Measurements from ENCODE around the gene POLR2J. TPM values are rescaled to one million over a fixed set of nuclear protein-coding genes. Genes with fewer than 3 reads are reported as not detected.

The POLR2J gene
- polyA plus RNA-seq, 1 donor (not counting 4 experiments of a cell fraction or from before 2014, with no cell fraction given) = 65.0 TPM

GRCh38 chr7:102439963-102440795 lies 38.5 kb downstream of the POLR2J start:
- DNase-seq (ENCODE audit: low read depth, low spot score) = no peak
- no peaks in the 10 kb centered on the region for H3K9me3 ChIP-seq (ENCODE audit: control insufficient read depth, low read depth, low read length)
- no peak overlapping the region for H3K4me2 ChIP-seq (ENCODE audit: control insufficient read depth, extremely low read depth, insufficient read depth, low read depth, low read length)
- H3K27me3 ChIP-seq (ENCODE audit: control insufficient read depth, extremely low read depth, insufficient read depth, low read length) = no peaks in the 10 kb centered on the region
- no peaks in the 10 kb centered on the region for H3K9me1 ChIP-seq (ENCODE audit: control insufficient read depth, extremely low read depth, insufficient read depth, low read length)
- H4K20me1 ChIP-seq (ENCODE audit: control insufficient read depth, extremely low read depth, insufficient read depth, low read length) = no peaks in the 10 kb centered on the region
- no peak overlapping the region for H2AFZ ChIP-seq (ENCODE audit: control insufficient read depth, low read length)
- no peak for TF ChIP-seq EZH2 (IDR thresholded peaks at IDR 0.05; ENCODE audit: low read length)
- TF ChIP-seq, protein P1, sequence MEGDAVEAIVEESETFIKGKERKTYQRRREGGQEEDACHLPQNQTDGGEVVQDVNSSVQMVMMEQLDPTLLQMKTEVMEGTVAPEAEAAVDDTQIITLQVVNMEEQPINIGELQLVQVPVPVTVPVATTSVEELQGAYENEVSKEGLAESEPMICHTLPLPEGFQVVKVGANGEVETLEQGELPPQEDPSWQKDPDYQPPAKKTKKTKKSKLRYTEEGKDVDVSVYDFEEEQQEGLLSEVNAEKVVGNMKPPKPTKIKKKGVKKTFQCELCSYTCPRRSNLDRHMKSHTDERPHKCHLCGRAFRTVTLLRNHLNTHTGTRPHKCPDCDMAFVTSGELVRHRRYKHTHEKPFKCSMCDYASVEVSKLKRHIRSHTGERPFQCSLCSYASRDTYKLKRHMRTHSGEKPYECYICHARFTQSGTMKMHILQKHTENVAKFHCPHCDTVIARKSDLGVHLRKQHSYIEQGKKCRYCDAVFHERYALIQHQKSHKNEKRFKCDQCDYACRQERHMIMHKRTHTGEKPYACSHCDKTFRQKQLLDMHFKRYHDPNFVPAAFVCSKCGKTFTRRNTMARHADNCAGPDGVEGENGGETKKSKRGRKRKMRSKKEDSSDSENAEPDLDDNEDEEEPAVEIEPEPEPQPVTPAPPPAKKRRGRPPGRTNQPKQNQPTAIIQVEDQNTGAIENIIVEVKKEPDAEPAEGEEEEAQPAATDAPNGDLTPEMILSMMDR (optimal IDR thresholded peaks at IDR 0.05 in 1 of 3, IDR thresholded peaks at IDR 0.05 in 1 of 3, conservative IDR thresholded peaks at IDR 0.05 in 1 of 3; ENCODE audit: extremely low read depth in 1 of 3, insufficient read depth in 2 of 3, low read length in 3 of 3) = no peak
- no peak overlapping the region for H3K4me3 ChIP-seq (ENCODE audit: control insufficient read depth in 2 of 3, extremely low read depth in 1 of 3, insufficient read depth in 2 of 3, low read depth in 1 of 3, low read length in 3 of 3)
- dilution Hi-C loops (cut with MboI; ENCODE audit: extremely low pct_ligation_motif_present, low sequenced_read_pairs) = no loop called here
- peaks cover 9% of the 10 kb centered on the region for H3K4me1 ChIP-seq (ENCODE audit: control insufficient read depth, extremely low read depth, insufficient read depth, low read length)
- peak; percentile 44 for FAIRE-seq
- H3K79me2 ChIP-seq (ENCODE audit: control insufficient read depth, insufficient read depth, low read length) = no peaks in the 10 kb centered on the region
- H3K36me3 ChIP-seq (ENCODE audit: control insufficient read depth in 2 of 2, extremely low read depth in 1 of 2, insufficient read depth in 2 of 2, low read length in 2 of 2) = no peaks in the 10 kb centered on the region
- H3K27ac ChIP-seq (ENCODE audit: control insufficient read depth, insufficient read depth, low read length) = no peak overlapping the region
- H3K9ac ChIP-seq (ENCODE audit: control insufficient read depth, extremely low read depth, insufficient read depth, low read length) = no peak overlapping the region

DNA sequence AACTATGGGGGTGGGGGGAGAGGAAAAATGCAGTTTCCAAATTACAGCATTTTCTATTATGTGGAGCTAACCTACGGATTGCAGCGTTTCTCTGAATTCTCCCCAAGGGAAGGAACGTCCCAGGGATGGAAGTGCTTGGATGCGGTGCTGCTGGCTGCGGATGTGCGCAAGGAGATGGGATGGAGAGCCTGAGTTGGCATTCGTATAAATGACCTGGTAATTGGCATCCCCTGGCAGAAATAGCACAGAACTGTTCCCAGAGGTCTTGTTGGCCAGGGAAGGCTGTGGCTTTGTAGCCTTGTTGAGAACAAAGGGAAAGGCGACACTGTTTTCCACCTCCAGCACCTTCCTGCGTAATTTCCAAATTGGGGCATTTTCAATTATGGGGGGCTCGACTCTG lies 42.6 kb downstream of the POLR2J start:
- Histone ChIP-seq H3K79me2 (ENCODE audit: control insufficient read depth, insufficient read depth, low read length) (no peaks in the 10 kb centered on the region), H3K36me3 (ENCODE audit: control insufficient read depth in 2 of 2, extremely low read depth in 1 of 2, insufficient read depth in 2 of 2, low read length in 2 of 2) (no peaks in the 10 kb centered on the region), H3K9me1 (ENCODE audit: control insufficient read depth, extremely low read depth, insufficient read depth, low read length) (no peaks in the 10 kb centered on the region), H4K20me1 (ENCODE audit: control insufficient read depth, extremely low read depth, insufficient read depth, low read length) (no peaks in the 10 kb centered on the region), H3K4me3 (ENCODE audit: control insufficient read depth in 2 of 3, extremely low read depth in 1 of 3, insufficient read depth in 2 of 3, low read depth in 1 of 3, low read length in 3 of 3) (no peak overlapping the region), H3K9ac (ENCODE audit: control insufficient read depth, extremely low read depth, insufficient read depth, low read length) (no peak overlapping the region), H2AFZ (ENCODE audit: control insufficient read depth, low read length) (no peak overlapping the region), H3K4me1 (ENCODE audit: control insufficient read depth, extremely low read depth, insufficient read depth, low read length) (peaks cover 17% of the 10 kb centered on the region), H3K27ac (ENCODE audit: control insufficient read depth, insufficient read depth, low read length) (no peak overlapping the region), H3K27me3 (ENCODE audit: control insufficient read depth, extremely low read depth, insufficient read depth, low read length) (peaks cover 3% of the 10 kb centered on the region), H3K4me2 (ENCODE audit: control insufficient read depth, extremely low read depth, insufficient read depth, low read depth, low read length) (no peak overlapping the region), H3K9me3 (ENCODE audit: control insufficient read depth, low read depth, low read length) (no peaks in the 10 kb centered on the region)
- DNase-seq (ENCODE audit: low read depth, low spot score) (no peak), FAIRE-seq (no peak)
- no peak for TF ChIP-seq EZH2 (IDR thresholded peaks at IDR 0.05; ENCODE audit: low read length)
- TF ChIP-seq, protein P1 (optimal IDR thresholded peaks at IDR 0.05 in 1 of 3, IDR thresholded peaks at IDR 0.05 in 1 of 3, conservative IDR thresholded peaks at IDR 0.05 in 1 of 3; ENCODE audit: extremely low read depth in 1 of 3, insufficient read depth in 2 of 3, low read length in 3 of 3) = no peak
- dilution Hi-C loops (cut with MboI; ENCODE audit: extremely low pct_ligation_motif_present, low sequenced_read_pairs) = no loop called here
